ENCODE results near the gene SYT6. TPM values are rescaled to one million over a fixed set of nuclear protein-coding genes. Genes with fewer than 3 reads are reported as not detected.

SYT6 gene
- total and polyA plus RNA-seq, 10 donors = 0.14 TPM; not detected in 9

DNA sequence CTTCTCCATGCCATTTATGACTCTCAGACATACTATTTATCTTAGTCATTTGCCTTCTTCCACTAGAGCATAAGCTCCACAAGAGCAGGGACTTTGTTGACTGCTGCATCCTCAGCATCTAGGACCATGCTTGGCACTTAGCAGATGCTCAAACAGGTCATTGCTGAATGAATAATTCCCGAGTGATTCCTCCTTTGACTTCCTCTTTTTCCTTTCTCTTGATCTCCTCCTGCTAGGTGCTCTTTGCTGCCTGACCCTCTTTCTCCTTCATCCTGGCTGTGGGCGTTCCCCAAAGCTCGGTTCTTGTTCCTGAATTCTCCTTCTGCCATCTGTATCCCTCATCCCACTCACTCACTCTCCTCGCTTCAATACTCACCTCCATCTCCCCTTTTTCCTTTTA, 23.5 kb downstream of the SYT6 start:
- Histone ChIP-seq H3K9me3 (no peaks in the 10 kb centered on the region), H3K4me1 (peaks cover 0 to 12% (median 7%) of the 10 kb centered on the region in 6 donors), H3K4me3 (no peak overlapping the region), H3K27ac (no peak overlapping the region), H3K27me3 (replicated peaks in 1 of 7) (peaks cover 0 to under 1% (median 0%) of the 10 kb centered on the region in 7 donors), H3K36me3 (no peaks in the 10 kb centered on the region)
- intact Hi-C loops (cut with DNase I; ENCODE audit: low total_unique reads) = no loop called here
- WGBS, 5 donors = 68 to 82% (median 73%) methylated on average over 4 of the region's 4 CpGs
- no peak for DNase-seq
- no peak for TF ChIP-seq CTCF (IDR thresholded peaks at IDR 0.05 in 8 of 11, conservative IDR thresholded peaks at IDR 0.05 in 3 of 11)
- no peak for TF ChIP-seq POLR2AphosphoS5 (IDR thresholded peaks at IDR 0.05)
- TF ChIP-seq POLR2A (IDR thresholded peaks at IDR 0.05) = no peak

GRCh38 chr1:114128293-114128692, 25.4 kb downstream of the SYT6 start:
- 79 to 94% (median 91%) methylated on average over 6 of the region's 6 CpGs for WGBS, 5 donors
- H3K27me3 ChIP-seq (replicated peaks in 1 of 7) = no peaks in the 10 kb centered on the region
- intact Hi-C loops (cut with DNase I; ENCODE audit: low total_unique reads) = no loop called here
- peaks cover 0 to 12% (median 7%) of the 10 kb centered on the region in 6 donors for H3K4me1 ChIP-seq
- DNase-seq = peak; percentile 49
- no peaks in the 10 kb centered on the region for H3K9me3 ChIP-seq
- H3K27ac ChIP-seq = no peak overlapping the region
- no peak overlapping the region for H3K4me3 ChIP-seq
- H3K36me3 ChIP-seq = no peaks in the 10 kb centered on the region
- TF ChIP-seq CTCF (IDR thresholded peaks at IDR 0.05 in 8 of 11, conservative IDR thresholded peaks at IDR 0.05 in 3 of 11) (no peak), POLR2AphosphoS5 (IDR thresholded peaks at IDR 0.05) (no peak), POLR2A (IDR thresholded peaks at IDR 0.05) (no peak)

DNA sequence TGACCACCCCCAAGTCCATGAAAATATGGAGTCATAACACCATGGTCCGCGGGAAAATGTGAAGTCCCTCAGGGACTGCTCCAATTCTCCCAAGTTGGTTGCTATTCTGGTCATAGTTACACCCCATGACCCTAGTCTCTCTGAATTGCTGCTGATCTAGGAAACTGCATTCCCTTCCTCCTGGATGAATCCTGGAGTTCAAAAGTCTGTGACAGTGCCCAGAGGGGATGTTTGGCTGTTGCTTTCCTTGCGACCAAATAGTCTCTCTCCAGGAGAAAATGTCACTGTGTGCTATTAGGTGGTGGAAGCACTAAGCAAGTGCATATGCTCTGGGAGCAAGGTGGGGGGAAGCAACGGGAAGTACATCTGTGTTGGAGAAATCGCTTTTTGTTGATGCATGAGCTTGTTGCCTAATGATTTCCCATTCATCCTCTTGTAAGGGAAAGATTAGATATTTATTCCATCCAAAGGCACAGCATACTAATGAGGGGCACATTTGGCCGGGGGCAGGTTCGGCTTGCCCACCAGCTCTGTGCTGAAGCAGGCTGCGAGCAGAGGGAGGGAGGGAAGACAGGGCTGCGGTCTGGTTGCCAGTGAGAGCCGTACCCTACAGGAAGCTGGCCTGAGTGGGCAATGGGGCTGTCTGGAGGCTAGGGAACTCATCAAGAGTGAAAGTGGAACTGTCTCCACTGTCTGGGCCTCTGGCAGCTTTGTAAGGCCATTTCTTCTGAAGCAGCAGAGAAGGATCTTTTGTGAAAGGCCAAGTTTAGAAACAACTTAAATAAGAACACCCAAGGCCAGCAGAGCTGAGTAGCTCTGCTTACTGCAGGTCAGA, 27.2 kb downstream of the SYT6 start:
- 49 to 64% (median 55%) methylated on average over 10 of the region's 10 CpGs for WGBS, 5 donors
- no peaks in the 10 kb centered on the region for H3K9me3 ChIP-seq
- H3K27me3 ChIP-seq (replicated peaks in 1 of 7) = no peaks in the 10 kb centered on the region
- H3K4me3 ChIP-seq = peak overlapping the region in 1 of 8 donors; percentile 13
- H3K36me3 ChIP-seq = no peaks in the 10 kb centered on the region
- H3K4me1 ChIP-seq = peaks cover 0 to 12% (median 7%) of the 10 kb centered on the region in 6 donors
- H3K27ac ChIP-seq = peak overlapping the region in 4 of 8 donors; percentile 10 to 67 (median 41)
- intact Hi-C loops (cut with DNase I; ENCODE audit: low total_unique reads) = no loop called here
- no peak for TF ChIP-seq POLR2A (IDR thresholded peaks at IDR 0.05)
- TF ChIP-seq CTCF (IDR thresholded peaks at IDR 0.05 in 8 of 11, conservative IDR thresholded peaks at IDR 0.05 in 3 of 11) = no peak
- DNase-seq = peak; percentile 75

DNA sequence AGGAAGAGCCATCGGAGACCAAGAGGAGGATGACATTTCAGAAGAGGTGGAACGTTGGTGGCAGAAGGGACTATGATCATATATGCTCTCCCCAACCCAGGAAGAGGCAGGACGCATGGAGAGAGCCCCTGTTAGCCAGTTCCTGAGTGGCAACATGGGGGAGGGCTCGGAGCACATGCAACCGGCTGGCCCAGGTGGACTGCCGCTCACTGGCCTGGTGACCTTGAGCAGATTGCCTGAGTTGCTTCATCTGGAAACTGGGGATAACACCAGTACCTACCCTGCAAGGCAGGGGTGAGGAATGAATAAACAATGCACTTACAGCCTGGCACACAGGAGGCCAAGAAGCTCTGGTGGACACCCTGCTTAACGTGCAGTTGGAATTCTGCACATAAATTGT, 29.0 kb downstream of the SYT6 start:
- no peaks in the 10 kb centered on the region for H3K36me3 ChIP-seq
- WGBS, 5 donors = 84 to 95% (median 89%) methylated on average over 7 of the region's 7 CpGs
- H3K27ac ChIP-seq = no peak overlapping the region
- H3K4me3 ChIP-seq = no peak overlapping the region
- TF ChIP-seq CTCF (IDR thresholded peaks at IDR 0.05 in 8 of 11, conservative IDR thresholded peaks at IDR 0.05 in 3 of 11) (no peak), POLR2A (IDR thresholded peaks at IDR 0.05) (no peak), POLR2AphosphoS5 (IDR thresholded peaks at IDR 0.05) (no peak)
- intact Hi-C loops (cut with DNase I; ENCODE audit: low total_unique reads) = no loop called here
- no peaks in the 10 kb centered on the region for H3K27me3 ChIP-seq (replicated peaks in 1 of 7)
- H3K9me3 ChIP-seq = no peaks in the 10 kb centered on the region
- peaks cover 0 to 12% (median 7%) of the 10 kb centered on the region in 6 donors for H3K4me1 ChIP-seq
- DNase-seq = peak; percentile 21
